IMR-90 (cell line): ENCODE results near the gene COA1.

Experiments used
- BHLHE40 ChIP-seq: fragments of 150-350 bp; IDR thresholded peaks from 2 replicates; pipeline ENCODE4 v1.6.1; 2016; ENCODE audit warnings: mild to moderate bottlenecking, low read depth, low read length
- CEBPB ChIP-seq: IDR thresholded peaks from 2 replicates; pipeline ENCODE4 v1.6.1; 2012; ENCODE audit warnings: low read depth, low read length, improper control_type of control experiment
- CTCF ChIP-seq: conservative IDR thresholded peaks from 2 replicates; pipeline ENCODE4 v1.5.1; 2012; ENCODE audit warnings: mild to moderate bottlenecking, low read depth, low read length, improper control_type of control experiment
- ELK1 ChIP-seq: fragments of 150-350 bp; IDR thresholded peaks from 2 replicates; pipeline ENCODE4 v1.6.1; 2016; ENCODE audit warnings: low read depth, mild to moderate bottlenecking, low read length, moderate library complexity, borderline replicate concordance
- FOS ChIP-seq: fragments of 150-350 bp; IDR thresholded peaks from 2 replicates; pipeline ENCODE4 v1.6.1; 2016; ENCODE audit warnings: low read depth, low read length
- MAZ ChIP-seq: IDR thresholded peaks from 2 replicates; pipeline ENCODE4 v1.6.1; 2012; ENCODE audit warnings: low read depth, mild to moderate bottlenecking, low read length, improper control_type of control experiment, moderate library complexity, borderline replicate concordance
- MXI1 ChIP-seq: IDR thresholded peaks from 2 replicates; pipeline ENCODE4 v1.6.1; 2012; ENCODE audit warnings: low read depth, mild to moderate bottlenecking, low read length, moderate library complexity, borderline replicate concordance
- NFE2L2 ChIP-seq: fragments of 150-350 bp; IDR thresholded peaks from 2 replicates; pipeline ENCODE4 v1.6.1; 2016; ENCODE audit warnings: low read depth, mild to moderate bottlenecking, low read length
- POLR2A ChIP-seq: IDR thresholded peaks from 2 replicates; pipeline ENCODE4 v1.6.1; 2012; ENCODE audit warnings: mild to moderate bottlenecking, low read depth, low read length
- RAD21 ChIP-seq: IDR thresholded peaks from 2 replicates; pipeline ENCODE4 v1.6.1; 2012; ENCODE audit warnings: low read length, improper control_type of control experiment
- RFX5 ChIP-seq: IDR thresholded peaks from 2 replicates; pipeline ENCODE4 v1.8.0; 2012; ENCODE audit warnings: low read depth, mild to moderate bottlenecking, low read length, moderate library complexity
- SMC3 ChIP-seq: fragments of 150-350 bp; IDR thresholded peaks from 2 replicates; pipeline ENCODE4 v1.6.1; 2016; ENCODE audit warnings: low read depth, mild to moderate bottlenecking, antibody characterized with exemption, low read length, moderate library complexity
- USF2 ChIP-seq: fragments of 150-350 bp; IDR thresholded peaks from 2 replicates; pipeline ENCODE4 v1.6.1; 2017; ENCODE audit warnings: mild to moderate bottlenecking, antibody characterized with exemption, low read length, low read depth

GRCh38 chr7:43758029-43758821 is 28.9 kb upstream of the COA1 start, which contains the start of gene BLVRA:
- no peak for TF ChIP-seq CTCF
- TF ChIP-seq RAD21, result no peak
- no peak for TF ChIP-seq POLR2A
- no peak for TF ChIP-seq NFE2L2
- no peak for TF ChIP-seq FOS
- TF ChIP-seq USF2, result no peak
- TF ChIP-seq RFX5, result no peak
- no peak for TF ChIP-seq MAZ
- no peak for TF ChIP-seq CEBPB
- TF ChIP-seq SMC3, result no peak
- TF ChIP-seq BHLHE40, result no peak
- TF ChIP-seq ELK1, result no peak
- no peak for TF ChIP-seq MXI1
